Stimulated activated CD4-positive, alpha-beta T cell treated with anti-CD3 and anti-CD28 coated beads, Interleukin-1b, Interleukin-23, amount 100 ng/mL, for 48 hours (primary cell): ENCODE data around the gene CNGB1.
"Not testable (repeated sequence)": the region's sequence is repeated elsewhere in the genome, so short reads cannot be mapped to it uniquely, and the experiment has no call there.

Experiments used
- DNase-seq: peaks from one replicate; pipeline ENCODE4 v3.0.0-alpha.2; 2020

CNGB1 gene

DNA sequence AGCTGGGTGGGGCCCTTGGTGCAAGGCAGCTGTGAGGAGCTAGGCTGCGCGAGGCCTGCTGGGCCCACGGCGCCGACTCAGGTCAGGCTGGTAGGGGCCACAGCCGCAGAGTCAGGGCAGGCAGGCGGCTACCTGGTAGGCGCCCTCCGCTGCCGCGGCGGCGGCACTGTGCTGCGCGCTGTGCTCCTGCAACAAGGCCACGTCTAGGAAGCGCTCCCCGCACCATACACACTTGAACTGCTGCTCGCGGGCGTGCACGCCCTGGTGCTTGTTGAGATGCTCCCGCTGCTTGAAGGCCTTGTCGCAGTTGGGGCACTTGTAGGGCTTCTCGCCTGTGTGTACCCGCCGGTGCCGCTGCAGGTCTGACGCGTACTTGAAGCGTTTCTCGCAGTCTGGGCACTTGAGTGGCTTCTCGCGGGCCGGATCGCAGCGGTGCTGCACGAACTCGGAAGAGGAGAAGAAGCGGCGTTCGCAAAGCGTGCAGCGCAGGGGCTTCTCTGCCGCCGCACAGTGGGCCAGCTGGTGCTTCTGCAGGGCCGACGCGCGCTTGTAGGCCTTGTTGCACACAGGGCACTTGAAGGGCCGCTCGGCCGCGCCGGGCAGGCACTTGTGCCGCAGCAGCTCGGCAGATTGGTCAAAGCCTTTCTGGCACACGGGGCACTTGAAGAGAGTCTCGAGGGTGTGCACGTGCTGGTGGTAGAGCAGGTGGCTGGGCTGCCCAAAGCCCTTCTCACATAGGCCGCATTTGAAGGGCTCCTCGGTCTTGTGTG is 25.7 kb upstream of the CNGB1 start:
- no peak for DNase-seq

DNA sequence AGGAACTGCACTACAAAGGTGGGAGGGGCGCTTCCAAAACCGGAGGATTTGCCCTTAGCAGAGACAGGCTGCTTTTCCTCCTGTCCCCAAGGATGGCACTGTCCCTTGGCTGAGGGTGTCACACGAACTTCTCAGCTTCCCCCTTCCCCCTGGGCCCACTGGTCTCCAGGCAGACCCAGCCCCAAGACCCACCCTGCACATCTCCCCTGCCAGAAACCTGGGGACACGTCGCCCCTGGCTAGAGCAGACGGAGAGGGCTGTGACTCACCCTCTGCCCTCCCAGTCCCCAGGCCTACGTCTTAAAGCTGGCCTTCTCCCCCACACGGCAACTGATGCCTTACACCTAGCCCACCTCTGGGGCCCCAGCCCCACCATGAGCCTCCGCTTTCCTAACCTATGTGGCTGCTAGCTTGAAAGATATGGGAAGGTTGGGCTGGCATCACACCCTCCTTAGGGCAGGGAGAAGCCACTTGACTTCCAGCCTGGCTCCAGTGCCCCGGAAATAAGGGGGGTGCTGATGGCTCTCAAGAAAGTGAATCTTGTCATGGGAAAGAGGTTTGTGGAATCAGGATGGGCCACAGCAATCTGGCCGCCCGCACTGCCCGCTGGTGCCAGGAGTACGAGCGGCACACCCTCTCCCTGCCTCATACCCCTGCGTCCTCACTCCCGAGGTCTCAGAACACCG is 24.9 kb upstream of the CNGB1 start:
- DNase-seq: no peak

DNA sequence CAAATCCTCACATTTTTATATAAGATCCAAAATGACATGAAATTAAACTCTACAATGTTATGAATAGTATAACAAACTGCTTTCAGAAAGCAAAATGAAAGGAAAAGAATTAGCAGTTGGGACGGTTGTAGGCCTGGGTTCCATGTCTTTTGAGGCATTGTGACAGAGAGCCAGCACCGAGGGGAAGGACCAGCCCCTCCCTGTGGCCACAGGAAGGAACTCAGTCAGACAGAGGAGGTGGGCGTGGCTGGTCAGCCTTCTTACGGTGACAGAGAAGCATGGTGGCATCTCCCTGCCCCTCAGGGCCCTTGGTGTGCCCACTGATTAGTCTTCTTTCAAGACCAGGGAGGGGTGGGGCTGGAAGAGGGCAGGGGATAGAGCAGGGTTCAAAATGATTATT is 23.9 kb upstream of the CNGB1 start:
- DNase-seq: no peak

DNA sequence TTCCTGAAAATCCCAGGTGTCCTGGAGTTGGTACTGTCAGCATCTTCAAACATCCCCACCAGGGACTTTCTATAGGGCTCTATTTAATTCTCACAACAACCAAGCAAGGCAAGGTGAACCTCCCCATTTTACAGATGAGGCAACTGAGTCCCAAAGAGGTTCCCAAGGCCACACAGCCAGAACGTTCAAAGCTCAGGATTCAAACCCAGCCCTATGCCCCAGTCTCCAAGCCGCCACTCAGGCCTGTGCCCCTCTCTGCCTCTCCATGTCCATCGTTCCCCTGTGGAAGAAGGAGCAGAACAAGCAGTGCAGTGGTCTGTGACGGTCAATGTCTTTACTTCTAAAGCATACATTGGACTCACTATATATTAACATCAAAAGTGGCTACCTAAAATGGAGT is 23.4 kb upstream of the CNGB1 start:
- no peak for DNase-seq

DNA sequence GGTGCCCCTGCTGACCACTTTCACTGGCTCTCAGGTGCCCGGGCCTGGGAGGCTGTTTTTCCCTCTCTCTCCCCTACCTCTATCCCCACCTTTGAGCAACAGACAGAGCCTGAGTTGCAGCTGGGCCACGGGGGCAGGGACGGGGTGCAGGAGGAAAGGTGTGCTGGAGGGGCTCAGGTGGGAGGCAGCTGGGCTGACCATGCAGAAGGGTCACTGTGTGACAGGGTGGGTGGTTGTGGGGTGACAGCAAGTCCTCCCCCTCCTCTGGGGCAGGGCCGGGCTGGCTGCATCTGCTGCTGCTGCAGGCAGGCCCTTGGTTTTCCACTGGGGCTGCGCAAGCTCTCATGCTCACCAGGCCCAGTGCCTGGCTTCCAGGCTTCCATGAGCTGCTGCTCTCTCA is 23.0 kb upstream of the CNGB1 start:
- DNase-seq: no peak

DNA sequence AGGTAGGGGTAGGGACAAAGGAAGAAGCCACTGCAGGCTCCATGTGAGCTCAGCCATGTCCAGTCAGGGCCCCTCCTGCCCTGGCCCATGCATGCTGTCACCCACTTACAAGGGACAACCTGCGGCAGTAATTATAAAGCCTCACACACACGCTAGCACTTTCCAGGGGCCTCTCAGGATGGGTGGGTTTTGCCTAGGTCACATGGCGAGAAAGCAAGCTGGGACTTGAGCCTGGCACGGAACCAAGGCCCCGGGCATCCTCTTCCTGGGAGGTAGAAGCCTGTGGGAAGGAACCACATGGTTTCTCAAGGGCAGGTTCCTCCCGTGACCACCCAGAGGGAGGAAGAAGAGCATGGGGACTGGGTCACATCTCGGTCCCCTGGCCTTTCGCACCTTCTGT is 22.5 kb upstream of the CNGB1 start:
- DNase-seq: no peak

DNA sequence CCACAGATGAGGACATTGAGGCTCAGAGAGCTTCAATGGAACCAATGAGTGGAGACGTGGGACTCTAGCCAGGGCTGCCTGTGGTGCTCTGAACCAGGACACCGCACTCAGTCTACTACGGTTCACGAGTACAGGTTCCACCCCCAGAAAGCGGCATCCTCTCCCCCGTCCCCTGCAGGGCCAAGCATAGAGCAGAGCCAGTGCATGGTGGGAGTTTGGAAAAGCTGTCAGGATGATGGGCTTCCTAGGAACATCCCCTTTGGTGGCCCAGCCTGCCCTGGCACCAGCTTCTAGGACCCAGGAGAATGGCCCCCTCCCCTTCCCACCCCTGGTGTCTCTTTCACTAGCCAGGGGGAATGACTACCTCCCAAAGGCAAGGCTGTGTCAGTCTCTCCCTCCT is 21.2 kb upstream of the CNGB1 start:
- DNase-seq: no peak

DNA sequence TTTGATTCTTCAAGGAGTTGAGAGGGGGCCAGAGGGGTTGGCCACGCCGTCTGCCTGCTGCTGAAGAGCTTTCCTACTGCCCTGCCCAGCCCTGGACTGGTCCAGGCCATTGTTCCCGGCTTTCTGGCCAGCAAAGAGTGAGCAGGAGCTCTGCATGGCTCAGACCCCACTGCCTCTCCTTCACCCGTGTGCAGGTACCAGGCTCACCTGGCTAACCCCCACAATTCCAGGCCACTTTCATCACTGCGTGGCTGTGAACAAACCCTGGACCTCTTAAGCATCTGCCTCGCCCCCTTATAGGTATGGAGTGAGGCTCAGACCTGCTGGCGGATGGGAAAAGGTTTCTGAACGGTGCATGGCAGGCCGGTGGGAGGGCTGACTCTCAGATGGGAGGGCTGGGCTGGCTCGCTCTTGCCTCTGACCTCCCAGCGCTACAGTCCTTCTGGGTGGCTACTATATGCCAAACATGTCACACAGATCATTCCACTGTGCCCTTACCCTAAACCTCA is 20.7 kb upstream of the CNGB1 start:
- no peak for DNase-seq

DNA sequence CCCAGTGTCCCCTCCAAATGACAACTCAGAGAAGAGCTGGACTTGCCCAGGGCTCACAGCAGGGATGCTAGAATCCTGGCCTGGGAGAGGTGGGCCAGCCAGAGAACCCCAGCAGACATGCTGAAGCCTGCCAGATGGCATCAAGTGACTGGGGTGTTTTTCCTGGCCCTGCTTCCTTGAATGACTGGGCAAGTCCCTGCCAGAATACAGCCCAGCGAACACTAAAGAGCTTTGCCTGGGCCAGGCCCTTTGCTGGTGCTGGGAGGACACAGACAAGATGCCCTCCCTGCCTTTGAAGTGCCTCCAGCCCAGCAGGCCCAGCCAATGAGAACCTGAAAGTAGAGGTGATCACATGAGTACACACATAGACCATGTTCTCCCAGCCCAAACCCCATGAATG is 18.0 kb upstream of the CNGB1 start:
- DNase-seq: no peak

DNA sequence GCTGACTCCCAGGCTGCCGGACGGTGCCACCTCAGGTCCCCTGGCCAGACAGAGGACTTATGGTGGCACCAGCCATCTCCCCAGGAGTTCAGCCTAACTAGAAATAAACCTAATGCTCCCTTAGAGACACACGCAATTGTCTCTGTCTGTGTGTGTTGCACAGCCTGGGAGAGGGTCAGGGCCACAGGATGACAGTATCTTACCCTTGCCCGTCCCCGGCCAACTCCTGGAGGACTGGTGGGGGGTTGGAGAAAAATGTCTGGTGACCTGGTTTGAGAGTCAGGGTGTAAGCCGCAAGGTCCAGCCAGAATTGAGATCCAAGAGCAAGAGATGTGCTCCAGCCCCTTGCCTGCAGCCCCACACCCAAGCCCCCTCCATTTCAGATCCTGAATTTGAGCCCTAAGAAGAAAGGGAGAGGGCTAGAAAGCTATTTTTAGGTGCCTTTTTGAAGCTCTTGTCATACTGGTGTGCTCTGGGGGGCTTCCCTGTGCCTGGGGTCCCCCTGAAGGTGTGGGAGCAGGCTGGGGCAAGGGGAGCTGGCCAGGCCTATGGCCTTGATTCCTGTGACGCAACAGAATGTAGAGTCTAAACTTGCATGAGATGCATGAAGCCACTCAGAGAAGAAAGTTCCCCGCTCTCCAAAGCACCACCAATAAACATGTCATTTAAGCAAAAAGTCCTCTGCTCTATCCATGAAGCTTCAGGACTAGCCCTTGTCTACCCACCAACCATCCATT is 16.7 kb upstream of the CNGB1 start:
- DNase-seq: no peak

DNA sequence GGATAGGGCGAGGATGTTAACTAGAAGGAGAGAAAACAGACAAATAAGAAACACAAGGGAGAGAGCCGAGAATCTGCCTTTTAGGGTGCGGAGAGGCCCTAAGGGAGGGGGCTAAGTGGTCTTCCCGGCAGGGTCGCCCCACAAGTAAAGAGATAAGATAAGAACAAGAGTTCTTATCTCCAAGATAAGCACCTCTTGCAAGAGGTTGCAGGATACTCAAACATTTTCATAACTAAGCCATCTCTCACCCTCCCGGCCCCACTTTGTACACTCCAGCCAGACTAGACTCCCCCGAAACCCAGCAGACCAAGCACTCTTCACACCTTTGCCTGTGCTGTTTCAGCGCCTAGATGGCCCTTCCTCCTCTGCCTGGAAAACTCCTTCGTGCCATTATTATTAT is 15.3 kb upstream of the CNGB1 start:
- no peak for DNase-seq

DNA sequence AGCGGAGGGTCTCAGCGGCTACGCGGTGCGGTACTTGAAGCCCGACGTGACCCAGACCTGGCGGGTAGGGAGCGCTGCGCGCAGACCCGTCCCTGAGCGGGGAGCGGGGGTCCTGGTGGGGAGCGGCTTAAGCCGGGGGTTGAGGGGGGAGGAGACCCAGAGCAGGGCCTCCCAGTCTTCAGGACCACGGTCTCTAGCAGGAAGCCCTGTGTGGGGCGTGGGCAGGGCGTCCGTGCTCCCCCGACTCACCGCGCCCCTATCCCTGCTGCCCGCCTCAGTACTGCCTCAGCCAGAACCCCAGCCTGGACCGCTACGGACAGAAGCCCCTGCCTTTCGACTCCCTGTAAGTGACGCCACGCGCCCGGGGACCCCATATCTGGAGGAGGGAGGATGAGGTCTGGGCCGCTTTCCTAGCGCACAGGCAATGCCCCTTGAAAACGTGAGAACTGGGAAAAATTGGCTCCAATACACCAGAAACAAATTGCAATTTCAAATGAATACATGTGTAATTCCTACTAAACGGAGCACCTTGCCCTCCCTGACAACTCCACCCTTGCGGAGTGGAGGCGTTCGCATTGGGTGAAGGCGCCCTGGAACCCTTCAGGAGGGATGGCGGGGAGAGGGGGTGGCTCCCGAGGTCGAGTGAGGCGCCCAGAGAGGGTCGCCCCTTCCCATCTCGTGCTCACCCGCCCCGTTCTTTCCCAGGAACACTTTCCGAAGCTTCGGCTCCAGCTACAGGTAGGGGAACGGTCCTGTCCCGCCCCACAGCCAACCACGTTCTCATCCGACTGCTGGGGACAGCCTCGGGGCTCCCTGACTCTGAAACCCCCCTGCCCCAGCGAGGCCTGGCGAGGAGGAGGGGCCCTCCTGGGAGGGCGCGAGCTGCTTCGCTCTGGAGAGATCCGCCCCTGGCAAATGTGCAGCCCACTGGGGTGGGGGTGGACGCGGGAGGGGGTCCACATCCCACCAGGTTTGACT is 14.6 kb upstream of the CNGB1 start:
- no peak for DNase-seq

DNA sequence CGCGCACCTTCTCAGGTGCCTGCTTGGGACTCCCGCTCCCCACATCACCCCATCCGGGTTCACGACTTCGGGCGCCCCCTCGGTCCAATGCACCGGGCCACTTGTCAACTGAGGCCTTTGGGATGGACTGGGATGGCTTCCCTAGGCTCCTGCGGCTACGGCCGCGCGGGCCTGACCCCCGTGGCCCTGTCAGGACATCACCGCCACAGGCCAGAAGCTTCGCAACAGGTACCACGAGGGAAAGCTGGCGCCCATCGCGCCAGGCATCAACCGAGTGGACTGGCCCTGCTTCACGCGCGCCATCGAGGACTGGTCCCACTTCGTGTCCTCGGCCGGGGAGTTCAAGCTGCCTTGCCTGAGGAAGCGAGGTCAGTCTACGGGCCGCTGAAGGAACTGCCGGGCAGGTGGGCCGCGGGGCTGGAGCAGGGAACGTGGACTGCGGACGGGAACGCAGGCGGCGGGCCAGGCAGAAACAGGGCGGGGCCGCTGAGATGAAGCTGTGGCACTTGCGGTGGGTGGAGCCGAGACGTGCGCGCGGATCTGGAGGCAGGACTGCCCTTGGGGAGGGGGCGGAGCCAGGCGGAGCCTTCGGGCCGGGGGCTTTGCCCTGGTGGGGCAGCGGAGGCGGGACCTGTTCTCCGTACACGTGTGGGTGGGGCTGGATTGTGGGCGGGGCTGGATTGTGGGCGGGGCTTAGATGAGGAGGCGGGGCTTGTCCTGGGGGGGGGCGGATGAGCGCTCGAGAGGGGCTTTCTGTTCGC is 13.7 kb upstream of the CNGB1 start:
- DNase-seq: peak; percentile 95

DNA sequence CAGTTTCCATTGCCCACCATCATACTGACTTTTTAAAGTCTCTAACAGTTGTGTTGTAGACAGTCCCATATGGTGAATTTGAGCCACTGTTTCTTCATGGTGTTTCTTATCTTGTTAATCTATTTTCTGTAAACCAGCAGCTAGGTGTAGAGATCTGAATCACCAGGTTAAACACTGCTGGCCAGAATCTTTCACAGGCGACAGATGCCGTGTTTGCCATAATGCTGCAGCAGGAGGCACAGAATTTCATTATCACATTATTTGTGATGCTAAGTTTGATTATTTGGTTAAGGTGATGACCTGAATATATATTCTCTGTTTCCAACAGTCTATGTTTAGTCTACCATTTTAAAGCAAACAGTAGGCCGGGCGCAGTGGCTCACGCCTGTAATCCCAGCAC is 11.5 kb upstream of the CNGB1 start:
- no peak for DNase-seq

DNA sequence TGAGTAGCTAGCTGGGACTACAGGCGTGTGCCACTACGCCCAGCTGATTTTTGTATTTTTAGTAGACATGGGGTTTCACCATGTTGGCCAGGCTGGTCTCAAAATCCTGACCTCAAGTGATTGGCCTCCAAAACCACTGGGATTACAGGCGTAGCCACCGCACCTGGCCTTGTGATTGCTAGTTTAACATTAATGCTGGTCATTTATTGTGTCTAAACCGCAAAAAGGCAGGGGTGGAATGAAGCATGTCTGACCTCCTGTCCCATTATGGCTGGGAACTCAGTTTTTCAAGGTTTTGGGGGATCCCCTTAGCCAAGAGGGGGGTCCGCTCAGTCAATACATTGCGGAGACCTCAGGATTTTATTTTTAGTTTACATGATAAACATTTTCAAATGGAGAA is 10.7 kb upstream of the CNGB1 start:
- no peak for DNase-seq

DNA sequence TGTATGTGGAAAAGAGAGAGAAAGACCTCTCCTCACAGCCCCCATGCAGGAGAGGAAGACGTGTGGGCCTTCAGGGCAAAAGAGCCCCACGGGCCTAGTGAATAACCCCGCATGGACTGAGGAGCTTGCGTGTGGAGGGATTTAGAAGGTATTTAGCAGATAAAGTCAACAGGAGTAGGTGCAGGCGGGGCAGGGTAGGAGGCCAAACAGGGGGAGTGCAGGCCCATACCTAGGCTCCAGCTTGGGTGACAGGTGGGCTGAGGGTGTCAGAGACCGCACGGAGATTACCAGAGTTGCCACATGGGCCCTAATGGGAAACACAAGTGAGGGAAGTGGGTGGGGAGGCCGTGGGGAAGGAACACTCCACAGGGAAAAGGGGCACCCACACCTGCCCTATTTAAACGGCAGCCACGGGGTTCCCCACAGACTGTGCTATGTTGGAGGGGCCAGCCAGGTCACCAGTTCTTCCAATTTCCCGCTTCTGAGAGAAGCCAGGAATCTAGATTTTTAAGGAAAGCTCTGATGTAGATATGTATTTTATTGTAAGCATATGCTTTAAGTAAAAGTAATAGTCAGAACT is 8.2 kb upstream of the CNGB1 start:
- no peak for DNase-seq

DNA sequence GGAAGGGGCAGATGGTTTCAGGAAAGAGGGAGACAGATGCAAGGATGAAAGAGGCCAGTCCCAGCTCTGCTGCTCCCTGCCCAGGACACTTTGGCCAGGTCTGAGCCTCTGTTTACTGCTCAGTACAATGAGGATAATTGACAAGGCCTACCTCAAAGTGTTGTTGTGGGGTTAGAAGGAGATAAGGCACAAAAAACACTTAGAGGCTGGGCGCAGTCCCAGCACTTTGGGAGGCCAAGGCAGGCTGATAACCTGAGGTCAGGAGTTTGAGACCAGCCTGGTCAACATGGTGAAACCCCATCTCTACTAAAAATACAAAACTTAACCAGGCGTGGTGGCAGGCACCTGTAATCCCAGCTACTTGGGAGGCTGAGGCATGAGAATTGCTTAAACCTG is 7.1 kb upstream of the CNGB1 start:
- DNase-seq: not testable (repeated sequence)

DNA sequence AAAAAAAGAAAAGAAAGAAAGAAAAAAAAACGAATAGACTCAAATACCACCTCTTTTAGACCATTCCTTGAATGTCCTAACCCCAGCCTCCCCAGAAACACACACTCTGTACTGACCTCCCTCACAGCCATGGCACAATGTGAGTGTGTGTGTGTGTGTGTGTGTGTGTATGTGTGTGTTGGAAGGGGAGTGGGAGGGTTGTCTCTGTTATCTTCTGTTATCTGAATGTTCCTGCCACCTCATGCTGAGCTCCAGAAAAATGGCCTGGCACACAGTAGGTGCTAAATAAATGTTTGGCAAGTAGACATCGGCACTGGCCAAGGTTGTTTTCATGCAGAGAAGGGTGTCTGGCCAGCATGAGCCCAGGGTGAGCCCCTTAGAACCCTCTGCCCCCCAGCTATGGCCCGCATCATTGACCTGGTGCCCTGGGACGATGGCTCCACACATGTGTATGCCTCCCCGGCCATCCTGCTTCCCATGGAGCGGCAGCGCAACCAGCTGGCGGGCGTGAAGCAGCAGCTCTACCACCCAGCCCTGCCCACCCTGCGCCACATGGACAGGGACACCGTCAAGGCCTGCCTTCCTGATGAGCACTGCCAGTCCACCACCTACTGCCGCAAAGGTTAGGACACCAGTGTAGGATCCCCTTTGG is 6.6 kb upstream of the CNGB1 start:
- no peak for DNase-seq

DNA sequence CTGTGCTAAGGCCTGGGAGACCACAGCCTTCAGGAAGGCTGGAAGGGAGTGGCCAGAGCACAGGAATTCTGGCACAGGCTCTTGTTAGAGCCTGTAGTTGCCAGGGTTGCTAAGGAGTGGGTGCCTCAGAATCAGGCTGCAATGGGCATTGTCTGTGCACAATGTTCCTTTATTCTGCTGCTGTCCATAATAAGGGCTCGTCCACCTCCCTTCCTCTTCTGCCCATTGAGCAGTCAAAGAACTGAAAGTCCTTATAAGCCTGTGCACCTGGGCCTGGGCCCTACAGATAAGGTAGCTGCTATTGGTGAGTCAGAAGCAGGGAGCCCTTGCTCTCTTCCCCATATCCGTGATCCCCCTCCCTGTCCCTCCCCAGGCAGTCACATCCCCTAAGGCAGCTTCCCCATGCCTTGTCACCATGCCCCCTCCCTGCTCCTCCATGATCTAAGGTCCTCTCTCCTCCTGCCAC is 5.4 kb upstream of the CNGB1 start:
- DNase-seq: no peak

DNA sequence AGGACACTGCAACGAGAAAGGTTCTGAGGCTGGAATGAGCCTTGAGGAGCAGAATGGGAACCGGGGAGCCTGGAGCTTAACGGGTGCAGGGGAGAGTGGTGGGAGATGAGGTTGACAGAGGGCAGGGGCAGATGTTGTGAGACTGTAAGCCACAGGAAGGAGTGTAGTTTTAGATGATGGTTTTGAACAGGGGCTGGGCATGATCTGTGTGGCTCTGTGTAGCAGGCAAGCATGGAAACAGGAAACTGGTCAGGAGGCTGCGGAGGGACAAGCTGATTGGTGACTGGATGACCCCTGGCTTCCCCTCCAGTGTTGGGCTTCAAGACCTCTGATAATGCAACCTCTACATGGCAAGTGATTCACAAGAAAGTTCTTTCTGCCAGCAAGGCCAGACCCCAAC is 1.4 kb upstream of the CNGB1 start:
- DNase-seq: no peak

DNA sequence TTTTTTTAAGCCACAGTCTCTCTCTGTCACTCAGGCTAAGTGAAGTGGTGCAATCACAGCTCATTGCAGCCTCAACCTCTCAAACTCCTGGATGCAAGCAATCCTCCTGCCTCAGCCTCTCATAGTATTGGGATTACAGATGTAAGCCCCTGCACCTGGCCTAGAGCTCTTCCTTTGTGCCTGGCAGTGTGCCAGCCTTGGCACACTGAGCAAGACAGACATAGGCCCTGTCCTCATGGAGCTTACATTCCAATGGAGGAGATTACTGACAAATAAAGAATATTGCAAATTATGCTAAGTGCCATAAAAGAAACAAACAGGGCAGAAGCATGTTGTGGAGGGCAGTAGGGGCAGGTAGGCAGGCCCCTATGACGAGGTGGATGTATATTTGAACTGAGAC is 920 bp upstream of the CNGB1 start:
- DNase-seq: no peak
